ENCODE measurements around the gene KRT36.

Gene KRT36

DNA sequence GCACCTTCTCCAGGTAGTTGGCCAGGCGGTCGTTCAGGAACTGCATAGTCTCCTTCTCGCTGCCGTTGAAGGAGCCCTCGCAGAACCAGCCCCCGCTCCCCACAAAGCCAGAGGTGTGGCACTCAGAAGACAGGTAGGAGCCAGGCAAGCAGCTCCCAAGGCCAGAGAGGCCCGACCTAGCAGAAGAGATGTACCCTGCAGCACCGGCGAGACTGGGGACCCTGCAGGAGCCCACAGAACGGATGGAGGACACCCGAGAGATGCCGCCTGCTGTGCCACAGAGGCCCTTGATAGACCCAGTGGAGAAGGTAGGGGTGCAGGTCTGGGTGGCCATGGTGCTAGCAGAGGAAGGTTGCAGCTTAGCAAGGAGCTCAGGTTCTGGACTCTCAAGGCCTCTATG, at the start of gene KRT36:
TSS of gene KRT36 (minus strand) at position 380 of the 400 bp plus-strand sequence. CDS start at position 334, 46 bp downstream.
- no peak within 1 kb of the TSS for H3K4me3 ChIP-seq (ENCODE audit: low read length)
- TF ChIP-seq ZNF274 (IDR thresholded peaks at IDR 0.05; ENCODE audit: low read depth, low read length), result no peak

DNA sequence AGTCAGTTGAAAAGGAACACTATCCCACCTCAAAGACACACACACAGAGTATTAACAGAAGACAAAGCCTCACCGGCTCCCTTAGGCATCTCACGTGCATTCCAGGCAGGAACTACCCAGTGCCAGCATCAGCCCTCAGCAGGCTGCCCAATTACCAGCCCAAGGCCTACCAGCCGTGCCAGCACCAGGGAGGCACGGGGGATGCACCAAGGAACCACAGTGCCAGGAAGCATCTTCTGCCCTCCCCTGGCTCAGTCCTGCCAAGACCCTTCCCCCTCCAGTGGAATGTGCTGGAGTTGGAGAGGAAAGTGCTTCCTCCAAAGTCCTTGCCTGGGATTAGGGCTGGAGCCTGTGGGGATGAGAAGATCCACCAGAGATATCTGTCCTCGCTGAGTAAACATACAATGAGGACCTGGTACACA, 49.4 kb upstream of the KRT36 start:
- TF ChIP-seq ZNF274 (IDR thresholded peaks at IDR 0.05; ENCODE audit: low read depth, low read length), result no peak
- H3K4me3 ChIP-seq (ENCODE audit: low read length), result no peak overlapping the region

DNA sequence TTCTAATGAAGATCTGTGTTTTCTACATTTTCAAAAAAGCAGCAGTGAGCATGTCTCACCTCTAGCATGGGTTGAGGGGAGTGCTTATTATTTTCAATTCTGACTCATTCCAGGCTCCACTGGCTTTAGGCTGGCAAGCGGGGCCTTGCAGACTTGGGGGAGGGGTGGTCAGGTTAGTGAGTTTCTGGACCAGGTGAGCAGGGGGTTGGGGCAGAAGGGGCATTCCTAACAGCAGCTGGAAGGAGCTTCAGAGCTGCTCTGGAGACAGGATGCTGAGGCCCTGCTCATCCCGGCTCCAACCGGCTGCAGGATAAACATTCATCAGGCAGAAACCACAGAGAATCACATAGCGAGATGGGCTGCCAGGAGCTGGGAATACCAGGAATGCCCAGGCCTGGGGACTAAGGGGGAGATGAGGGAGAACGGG, 48.9 kb upstream of the KRT36 start:
- TF ChIP-seq ZNF274 (IDR thresholded peaks at IDR 0.05; ENCODE audit: low read depth, low read length), result no peak
- no peak overlapping the region for H3K4me3 ChIP-seq (ENCODE audit: low read length)

DNA sequence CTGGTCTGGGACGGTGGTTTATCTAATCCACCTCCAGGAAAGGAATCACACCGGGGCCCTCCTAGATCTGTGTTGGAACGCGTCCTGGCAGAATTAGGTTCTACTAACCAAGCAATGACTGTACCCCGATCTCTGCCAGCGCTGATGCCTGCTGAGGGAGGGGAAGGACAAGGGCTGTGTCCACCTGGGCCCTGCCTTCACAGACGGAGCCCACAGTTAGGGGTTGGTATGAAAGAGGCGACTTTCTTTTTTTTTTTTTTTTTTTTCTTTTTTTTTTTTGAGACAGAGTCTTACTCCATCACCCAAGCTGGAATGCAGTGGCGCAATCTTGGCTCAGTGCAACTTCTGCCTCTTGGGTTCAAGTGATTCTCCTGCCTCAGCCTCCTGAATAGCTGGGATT, 48.3 kb upstream of the KRT36 start:
- no peak overlapping the region for H3K4me3 ChIP-seq (ENCODE audit: low read length)
- TF ChIP-seq ZNF274 (IDR thresholded peaks at IDR 0.05; ENCODE audit: low read depth, low read length), result no peak

DNA sequence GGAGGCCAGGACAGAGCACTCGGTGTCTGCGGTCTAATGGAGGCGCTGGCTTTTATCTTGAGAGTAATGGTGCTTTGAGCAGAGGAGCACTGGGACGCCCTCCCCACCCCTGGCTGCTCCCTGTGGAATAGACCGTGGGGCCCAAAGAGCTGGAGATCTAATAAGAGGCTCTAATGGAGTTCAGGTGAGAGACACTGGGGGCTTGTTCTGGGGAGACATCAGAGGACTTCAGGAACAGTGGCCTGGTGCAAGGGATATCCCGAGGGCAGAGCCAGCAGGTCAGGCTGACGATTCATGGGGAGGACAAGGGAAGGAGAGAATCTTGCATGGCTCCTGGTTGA, 47.9 kb upstream of the KRT36 start:
- H3K4me3 ChIP-seq (ENCODE audit: low read length), result no peak overlapping the region
- no peak for TF ChIP-seq ZNF274 (IDR thresholded peaks at IDR 0.05; ENCODE audit: low read depth, low read length)

DNA sequence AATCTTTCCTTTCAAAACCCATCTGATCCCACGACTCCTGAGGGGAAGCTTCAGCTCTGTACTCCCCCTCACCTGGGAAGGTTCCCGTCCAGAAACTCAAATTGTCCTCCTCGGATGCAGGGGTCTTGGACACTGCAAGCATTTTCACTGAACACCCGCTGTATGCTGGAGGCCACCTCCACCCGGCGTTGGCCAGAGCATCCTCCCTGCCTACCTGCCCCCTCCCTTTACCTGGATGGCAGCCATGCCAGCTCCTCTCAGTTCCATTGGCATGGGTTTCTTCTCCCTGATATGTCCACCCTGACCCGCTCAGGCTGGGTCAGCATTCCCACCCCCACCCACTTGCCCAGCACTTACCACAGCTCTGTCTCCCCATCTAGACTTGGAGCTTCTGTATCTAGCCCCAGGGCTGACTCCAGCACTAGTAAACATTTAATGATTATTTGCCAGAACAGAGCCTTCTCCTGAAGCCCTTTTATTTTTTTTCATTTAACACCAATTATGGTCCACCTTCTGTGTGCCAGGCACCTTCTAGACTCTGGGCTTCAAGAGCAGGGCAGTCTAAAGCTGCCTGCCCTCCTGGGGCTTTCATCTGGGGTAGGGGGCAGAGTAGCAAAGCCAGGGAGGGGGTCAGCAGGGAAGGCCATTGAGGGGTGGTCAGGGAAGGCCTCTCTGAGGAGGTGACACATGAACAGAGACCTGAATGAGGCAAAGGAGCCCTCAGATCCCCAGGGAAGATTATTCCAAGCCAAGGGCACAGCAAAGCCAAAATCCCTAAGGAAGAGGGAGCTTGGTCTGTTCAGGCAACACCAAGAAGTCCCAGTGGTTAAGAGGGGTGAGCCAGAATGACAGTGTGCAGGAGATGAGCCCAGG, 47.3 kb upstream of the KRT36 start:
- no peak overlapping the region for H3K4me3 ChIP-seq (ENCODE audit: low read length)
- no peak for TF ChIP-seq ZNF274 (IDR thresholded peaks at IDR 0.05; ENCODE audit: low read depth, low read length)

DNA sequence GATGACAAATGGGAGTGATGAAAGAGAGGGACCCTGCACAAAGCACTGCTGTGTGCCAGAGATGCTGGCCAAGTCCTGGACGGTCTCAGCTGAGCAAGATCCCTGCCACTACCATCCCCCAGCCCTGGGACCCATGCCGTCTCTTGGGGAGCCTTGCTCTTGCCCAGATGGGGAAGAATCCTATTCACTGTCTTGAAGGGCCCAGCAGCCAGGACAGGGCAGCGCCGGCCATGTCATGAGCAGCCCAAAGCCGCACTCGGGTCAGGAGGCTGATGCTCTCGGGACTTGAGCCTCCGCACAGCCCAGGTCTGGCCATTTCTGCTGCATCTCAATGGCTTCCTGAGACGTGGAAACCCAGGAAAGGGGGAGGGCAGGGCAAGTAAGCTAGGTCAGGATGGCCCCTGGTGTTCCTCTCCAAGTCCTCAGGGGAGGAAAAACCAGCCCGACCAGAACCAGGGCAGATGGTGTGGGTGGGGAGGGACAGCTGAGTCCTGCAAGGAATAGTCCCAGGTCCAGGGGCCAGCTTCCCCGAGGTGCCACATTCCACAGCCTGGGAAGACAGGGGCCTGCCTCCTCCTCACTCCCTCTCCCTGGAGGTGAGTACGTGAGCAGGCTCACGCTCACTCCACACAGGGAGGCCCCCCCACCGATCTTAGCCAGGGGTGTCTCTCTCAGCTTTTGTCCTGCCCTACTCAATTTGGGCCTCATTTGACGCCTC, 46.2 kb upstream of the KRT36 start:
- no peak for TF ChIP-seq ZNF274 (IDR thresholded peaks at IDR 0.05; ENCODE audit: low read depth, low read length)
- no peak overlapping the region for H3K4me3 ChIP-seq (ENCODE audit: low read length)

DNA sequence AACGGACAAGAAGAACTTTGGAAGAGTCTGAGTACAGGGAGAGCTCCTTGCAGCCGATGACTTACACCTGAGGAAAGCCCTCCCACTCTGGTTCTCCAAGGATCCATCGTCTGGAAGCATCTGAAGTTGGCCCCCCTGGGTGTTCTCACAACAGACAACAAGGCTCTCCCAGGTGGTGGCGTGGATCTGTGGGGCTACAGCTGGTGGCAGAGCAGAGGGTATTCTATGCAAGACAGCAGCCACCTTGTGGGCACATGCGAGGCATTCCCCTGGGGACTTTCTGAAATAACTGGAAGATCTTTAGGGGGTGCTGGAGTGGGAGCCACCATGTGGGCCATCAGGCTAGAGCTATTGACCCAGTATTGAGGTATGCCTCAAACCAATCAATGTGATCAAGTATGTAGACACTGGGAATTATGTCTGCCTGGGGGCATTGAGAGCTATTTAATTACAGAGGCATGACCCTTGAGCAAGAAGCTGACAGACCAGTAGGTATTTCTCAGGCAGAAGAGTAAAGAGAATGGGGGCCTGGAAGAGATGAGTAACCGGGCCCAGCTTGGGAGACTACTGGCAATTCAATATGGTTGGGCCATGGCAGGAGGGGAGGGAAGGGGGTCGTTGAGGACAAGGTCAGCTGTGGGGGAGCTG, 45.3 kb upstream of the KRT36 start:
- no peak for TF ChIP-seq ZNF274 (IDR thresholded peaks at IDR 0.05; ENCODE audit: low read depth, low read length)
- H3K4me3 ChIP-seq (ENCODE audit: low read length), result no peak overlapping the region

DNA sequence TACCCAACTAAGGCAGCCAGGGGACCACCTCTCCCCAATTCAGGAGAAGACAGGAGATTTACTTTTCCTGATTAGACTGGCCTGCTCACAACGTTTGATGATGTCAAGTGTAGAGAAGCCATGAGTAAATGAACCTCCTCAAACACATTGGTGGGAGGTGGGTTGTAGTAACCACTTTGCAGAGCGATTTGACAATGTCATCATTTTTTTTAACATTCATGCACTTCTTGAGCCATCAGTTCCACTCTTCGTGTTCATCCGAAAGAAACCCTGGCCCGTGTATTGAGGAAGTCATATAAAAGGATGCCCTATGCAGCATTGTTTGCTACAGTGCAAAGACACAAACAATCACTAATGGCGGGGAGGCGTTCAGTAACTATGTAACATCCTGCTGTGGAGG, 43.9 kb upstream of the KRT36 start:
- no peak overlapping the region for H3K4me3 ChIP-seq (ENCODE audit: low read length)
- TF ChIP-seq ZNF274 (IDR thresholded peaks at IDR 0.05; ENCODE audit: low read depth, low read length), result no peak

DNA sequence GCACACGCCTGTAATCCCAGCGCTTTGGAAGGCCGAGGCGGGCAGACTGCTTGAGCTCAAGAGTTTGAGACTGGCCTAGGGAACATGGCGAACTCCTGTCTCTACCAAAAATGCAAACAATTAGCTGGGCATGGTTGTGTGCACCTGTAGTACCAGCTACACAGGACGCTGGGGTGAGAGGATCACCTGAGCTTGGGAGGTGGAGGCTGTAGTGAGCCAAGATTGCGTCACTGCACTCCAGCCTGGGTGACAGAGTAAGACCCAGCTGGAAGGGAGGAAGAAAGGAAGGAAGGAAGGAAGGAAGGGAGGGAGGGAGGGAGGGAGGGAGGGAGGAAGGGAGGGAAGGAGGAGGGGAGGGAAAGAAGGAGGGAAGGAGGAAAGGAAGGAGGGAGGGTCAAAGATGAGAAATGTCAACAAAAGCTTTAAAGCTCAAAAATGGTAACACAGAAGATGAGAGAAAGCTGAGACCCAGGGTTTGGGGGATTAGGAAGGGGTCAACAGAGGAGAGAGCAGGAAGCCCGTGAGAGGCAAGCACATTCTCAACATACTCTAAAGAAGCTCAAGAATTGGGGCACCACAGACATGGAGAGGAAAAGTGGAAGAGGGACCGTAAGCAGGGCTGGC, 43.3 kb upstream of the KRT36 start:
- no peak overlapping the region for H3K4me3 ChIP-seq (ENCODE audit: low read length)
- no peak for TF ChIP-seq ZNF274 (IDR thresholded peaks at IDR 0.05; ENCODE audit: low read depth, low read length)

DNA sequence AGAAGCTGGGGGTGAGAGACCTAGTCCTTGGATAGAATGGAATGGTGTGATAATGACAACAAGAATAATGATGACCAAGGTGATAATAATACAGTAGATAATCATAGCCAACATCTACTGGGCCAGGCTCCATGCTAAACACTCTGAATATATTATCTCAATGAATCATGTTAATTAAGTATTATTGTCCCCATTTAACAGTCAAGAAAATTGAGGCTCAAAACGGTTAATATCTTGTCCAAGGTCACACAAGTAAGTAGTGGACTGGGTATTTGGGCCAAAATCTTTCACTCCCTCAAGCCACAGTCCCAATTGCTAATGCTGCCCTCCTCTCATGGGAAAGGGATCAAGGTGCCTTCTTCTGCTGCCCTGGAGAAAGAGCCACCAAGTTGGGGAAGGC, 42.3 kb upstream of the KRT36 start:
- H3K4me3 ChIP-seq (ENCODE audit: low read length), result no peak overlapping the region
- TF ChIP-seq ZNF274 (IDR thresholded peaks at IDR 0.05; ENCODE audit: low read depth, low read length), result no peak

DNA sequence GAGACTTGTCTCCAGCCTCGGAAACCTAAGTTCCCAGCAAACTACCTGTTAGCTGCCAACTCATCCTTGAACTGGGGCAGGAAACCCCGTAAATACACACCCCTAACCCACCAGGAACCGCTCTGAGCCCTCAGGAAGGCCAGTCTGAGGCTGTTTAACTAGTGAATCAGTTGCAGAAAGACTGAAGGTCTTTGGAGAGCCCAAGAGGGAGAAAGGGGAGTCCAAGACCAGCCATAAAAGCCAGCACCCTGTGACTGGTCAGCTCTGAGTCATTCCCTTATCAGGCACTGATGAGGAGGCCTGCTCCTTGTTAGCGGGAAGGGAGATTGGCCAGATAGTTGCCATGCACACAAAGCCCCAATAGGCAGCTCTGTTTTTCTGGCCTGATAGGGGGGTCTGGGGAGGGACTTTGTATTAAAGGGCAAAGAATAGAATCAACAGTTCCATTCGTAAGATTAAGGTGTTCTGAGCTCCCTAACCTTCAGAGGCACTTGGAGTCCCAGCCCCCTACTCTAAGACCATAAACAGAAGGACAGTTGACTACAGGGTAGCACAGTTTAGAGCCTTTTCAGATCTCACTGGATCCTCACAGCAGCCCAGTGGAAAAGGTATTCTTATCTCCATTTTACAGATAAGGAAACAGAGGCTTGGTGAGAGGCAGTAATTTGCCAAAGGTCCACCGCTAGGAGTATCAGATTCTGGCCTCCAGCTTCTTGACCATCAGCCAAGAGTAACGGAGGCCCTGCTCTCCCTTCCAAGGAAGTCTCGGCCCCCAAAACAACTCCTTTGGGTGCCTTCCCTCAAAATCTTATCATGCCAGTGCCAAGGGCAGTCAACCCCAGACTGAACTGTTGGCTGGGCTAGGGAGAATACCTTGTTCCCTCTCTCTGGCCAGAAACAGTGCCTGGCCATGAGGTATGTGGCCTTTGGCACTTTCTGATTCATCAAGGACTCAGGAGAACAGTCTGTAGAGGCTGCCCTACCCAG, 40.6 kb upstream of the KRT36 start:
- no peak for TF ChIP-seq ZNF274 (IDR thresholded peaks at IDR 0.05; ENCODE audit: low read depth, low read length)
- H3K4me3 ChIP-seq (ENCODE audit: low read length), result no peak overlapping the region

DNA sequence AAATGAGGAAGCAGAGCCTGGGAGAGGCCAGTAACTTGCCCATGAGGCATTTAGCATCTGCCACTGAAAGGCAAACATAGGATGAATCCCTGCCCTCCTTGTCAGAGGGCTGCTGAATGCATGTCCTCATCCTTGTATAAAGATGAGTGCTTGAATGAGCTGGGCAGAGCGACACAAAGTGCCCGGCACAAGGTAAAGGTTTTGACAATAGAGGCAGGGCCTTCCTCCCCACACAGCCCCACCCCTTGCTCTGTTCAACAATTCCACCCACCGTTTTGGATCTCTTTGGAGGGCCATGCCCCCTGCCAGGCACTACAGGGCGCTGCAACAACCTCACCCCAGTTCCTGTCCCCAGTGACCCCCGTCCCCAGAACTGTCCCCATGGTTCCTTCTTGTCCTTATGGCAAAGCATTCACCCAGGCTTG, 39.8 kb upstream of the KRT36 start:
- H3K4me3 ChIP-seq (ENCODE audit: low read length), result no peak overlapping the region
- TF ChIP-seq ZNF274 (IDR thresholded peaks at IDR 0.05; ENCODE audit: low read depth, low read length), result no peak
